ENCODE results near the gene ZIM2.

The ZIM2 gene

DNA sequence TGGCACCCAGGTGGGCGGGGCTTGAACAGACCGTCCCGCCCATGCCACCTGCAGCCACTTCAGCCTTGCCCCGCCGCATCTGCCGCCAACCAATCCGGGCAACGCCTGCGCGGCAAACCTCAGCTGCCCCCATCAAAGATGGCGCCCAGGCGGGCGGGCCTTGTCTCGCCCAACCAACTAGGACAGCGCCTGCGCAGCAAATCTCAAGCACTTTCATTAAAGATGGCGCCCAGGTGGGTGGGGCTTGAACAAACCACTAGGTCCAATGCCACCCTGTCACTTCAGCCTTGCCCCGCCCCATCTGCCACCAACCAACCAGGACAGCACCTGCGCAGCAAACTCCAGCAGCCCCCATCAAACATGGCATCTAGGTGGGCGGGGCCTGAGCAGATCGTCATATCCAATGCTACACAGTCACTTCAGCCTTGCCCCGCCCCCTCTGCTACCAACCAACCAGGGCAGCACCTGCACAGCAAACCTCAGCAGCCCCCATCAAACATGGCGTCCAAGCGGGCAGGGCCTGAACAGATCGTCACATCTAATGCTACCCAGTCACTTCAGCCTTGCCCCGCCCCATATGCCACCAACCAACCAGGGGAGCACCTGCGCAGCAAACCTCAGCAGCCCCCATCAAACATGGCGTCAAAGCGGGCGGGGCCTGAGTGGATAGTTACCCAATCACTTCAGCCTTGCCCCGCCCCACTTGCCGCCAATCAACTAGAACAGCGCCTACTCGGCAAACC, 1.4 kb downstream of the ZIM2 start:
- DNase-seq = no peak

- DNase-seq = no peak
These were observed 2.3 kb downstream of the ZIM2 start for GRCh38 chr19:56838024-56838908.

DNA sequence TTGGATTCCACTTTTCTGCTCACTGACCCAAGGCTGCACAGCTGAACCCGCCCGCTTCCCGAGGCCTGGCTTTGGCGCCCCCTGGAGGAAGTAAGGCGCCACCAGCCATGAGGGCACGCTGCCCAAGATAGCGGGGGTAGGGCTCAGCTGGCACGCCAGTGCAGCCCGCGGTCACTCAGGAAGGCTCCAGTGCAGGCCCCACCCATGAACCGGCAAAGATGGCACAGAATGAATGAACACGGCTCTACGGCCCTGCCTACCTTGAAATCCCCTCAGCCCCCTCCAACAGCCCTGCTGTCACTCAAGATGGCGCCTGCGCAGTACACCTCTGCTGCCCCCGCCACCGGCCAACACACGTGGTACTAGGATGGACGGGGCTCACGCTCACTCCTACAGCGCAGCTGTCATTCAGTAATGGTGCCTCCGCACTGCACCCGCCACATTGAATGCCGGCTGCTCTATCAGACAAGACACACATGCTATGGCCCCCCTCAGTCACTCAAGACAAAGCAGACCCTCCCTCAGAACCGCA, 3.0 kb downstream of the ZIM2 start:
- DNase-seq = no peak

GRCh38 chr19:56837004-56837403, 3.5 kb downstream of the ZIM2 start:
- DNase-seq = no peak

GRCh38 chr19:56836059-56836458, 4.5 kb downstream of the ZIM2 start:
- no peak for DNase-seq

DNA sequence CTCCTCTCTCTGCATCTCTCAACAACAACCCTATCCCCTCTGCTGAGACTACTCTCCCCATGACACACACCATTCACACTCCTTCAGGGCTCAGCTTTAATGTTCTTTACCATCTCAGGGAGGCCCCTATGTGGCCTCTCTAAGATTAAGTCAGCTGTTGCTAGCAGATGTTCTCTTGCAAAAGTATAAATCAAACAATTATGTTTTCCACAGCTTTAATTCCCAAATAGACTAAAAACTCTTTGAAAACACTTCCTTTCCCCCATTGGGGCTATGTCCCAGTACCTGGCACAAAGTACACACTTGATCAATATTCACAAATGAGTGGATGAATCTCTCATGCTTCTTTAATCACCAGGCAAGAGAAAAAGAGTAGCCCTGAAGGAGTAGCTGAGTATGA, 5.1 kb downstream of the ZIM2 start:
- DNase-seq = no peak

DNA sequence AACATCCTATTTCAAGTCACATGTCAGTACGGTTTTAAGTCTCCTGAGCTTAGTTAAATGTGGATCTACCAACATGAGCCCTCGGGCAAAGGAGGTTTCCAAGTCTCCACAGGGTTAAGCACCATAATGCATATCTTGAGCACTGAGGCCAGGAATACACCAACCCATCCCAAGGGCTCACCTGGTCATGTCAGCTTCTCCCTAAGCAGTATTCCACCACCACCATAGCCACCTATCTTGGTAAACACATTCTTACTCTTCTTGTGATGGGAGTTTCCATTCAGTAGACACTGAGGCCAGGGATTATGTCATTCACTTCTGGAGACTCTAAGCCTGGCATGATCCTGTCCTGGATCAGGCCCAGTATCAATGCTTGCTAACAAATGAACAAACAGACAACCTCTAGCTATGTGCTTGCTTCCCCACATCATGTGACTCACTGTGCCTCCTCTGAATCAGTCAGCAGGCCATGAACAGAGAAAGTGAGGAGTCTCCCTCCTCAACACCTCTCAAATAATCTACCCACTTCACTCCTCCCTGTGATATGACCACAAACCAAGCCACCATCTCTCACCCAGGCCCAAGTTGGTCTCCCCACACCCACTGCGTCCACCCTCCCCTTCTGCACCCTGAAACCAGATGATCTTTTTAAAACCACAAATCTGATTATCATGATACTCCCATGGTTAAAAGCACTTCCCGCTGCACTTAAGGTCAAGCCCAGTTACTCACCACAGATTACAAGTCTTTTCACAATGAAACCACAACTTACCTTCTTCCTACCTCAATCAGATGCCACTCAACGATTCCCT, 5.8 kb downstream of the ZIM2 start:
- no peak for DNase-seq

- no peak for DNase-seq
These were observed 8.1 kb downstream of the ZIM2 start for GRCh38 chr19:56832352-56832928.

GRCh38 chr19:56831255-56831654, 9.3 kb downstream of the ZIM2 start:
- no peak for DNase-seq

- no peak for DNase-seq
These were observed 10.9 kb downstream of the ZIM2 start for GRCh38 chr19:56829596-56829995.

DNA sequence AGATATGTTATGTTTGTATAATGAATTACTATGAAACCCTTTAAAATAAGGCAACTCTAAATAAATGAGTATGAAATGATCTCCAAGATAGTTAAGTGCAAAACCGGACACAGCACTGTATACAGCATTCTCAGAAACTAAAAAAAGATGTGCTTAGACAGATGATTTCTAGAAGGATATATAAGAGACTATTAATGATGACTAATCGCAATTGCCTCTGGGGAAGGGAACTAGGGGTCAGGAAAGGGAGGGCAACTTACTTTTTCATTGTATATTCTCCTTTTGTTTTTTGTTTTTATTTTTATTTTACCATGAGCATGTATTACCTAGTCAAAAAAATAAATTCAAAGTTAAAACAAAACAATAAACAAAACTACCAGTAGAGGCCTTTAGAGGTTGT, 12.8 kb downstream of the ZIM2 start:
- DNase-seq = no peak

DNA sequence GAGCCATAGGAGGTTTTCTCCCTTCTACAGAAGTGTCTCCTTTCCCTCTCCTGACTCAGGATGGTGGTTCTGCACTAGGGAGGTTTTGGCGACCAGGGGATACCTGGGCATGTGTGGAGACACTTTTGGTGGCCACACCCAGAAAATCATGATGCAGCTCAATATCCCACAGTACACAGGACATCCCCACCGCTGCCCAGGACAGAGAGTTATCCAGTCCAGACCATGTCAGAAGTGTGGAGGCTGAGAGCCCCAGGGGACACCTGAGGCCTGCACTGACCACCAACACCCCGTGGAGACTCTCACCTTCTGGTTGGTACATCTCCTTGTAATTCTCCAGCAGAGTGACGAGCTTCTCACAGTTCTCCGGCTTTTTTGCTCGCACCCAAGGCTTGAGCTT, 16.6 kb downstream of the ZIM2 start:
- DNase-seq = no peak

- no peak for DNase-seq
These were observed 17.1 kb downstream of the ZIM2 start for GRCh38 chr19:56823417-56823816.

- no peak for DNase-seq
These were observed 17.8 kb downstream of the ZIM2 start for GRCh38 chr19:56822755-56823154.

GRCh38 chr19:56821675-56822074, 18.9 kb downstream of the ZIM2 start:
- no peak for DNase-seq

GRCh38 chr19:56821209-56821608, 19.3 kb downstream of the ZIM2 start:
- no peak for DNase-seq

DNA sequence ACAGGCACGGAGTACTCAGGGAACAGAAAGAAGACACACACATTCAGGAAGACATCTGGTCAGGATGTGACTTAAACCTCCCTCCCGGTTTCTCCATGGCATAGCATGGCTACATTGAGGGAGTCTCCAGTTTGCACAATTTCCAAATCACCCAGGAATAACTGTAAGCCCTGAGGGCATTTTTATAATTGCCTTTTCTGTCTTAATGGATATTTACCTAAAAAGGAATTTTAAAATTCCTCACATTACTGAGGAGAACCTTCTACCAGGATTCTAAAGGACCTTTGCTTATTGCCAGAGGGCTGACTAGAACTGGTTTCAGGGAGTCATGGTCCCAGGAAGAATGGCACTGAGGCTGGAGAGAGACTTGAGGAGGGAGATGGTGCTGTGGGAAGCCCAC, 21.4 kb downstream of the ZIM2 start:
- no peak for DNase-seq

DNA sequence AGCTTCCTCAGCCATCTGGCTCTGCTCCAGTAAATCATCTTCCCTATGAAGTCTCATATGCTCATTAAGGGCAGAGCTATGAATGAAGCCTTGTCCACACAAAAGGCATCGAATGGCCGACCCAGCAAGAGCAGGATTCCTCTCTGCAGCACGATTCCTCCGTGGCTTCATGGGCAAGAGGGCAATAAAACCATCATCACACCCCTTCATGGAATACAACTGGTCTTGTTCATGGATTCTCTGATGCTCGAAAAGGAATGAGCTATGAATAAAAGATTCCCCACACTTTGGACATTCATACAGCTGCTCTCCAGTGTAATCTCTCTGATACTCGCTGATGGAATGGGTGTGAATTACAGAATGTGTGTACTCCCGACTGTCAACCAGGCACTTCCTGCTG, 25.9 kb downstream of the ZIM2 start:
- DNase-seq = no peak

GRCh38 chr19:56813531-56813930, 27.0 kb downstream of the ZIM2 start:
- DNase-seq = no peak

DNA sequence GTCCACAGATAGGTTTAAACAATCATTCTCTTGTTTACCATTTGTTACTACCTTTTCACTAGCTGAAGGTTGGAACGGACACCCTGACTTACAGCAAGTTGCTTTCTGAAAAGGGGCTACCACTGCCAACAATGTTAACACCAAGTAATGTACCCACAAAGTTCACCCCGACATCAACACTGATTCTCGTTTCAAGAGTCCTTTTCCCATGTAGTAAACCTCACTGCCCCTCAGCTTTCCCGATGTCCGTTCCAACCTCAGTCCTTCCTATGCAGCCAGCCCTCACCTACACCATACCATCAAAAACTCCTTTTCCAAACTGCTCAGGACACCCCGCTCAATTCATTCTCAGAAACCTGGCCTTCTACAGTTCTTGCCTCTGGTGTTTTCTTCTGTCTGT, 29.0 kb downstream of the ZIM2 start:
- no peak for DNase-seq

- DNase-seq = no peak
These were observed 30.3 kb downstream of the ZIM2 start for GRCh38 chr19:56810260-56810659.

GRCh38 chr19:56808717-56809392, 31.7 kb downstream of the ZIM2 start:
- DNase-seq = no peak
